ENCODE measurements around the gene HINT1. TPM values are rescaled to one million over a fixed set of nuclear protein-coding genes. Genes with fewer than 3 reads are reported as not detected.

HINT1 gene
- total RNA-seq, 4 donors from 2014 or later, result 177 to 325 (median 232) TPM

GRCh38 chr5:131204964-131205363 lies 39.9 kb upstream of the HINT1 start:
- Histone ChIP-seq H3K4me1 (no peaks in the 10 kb centered on the region), H3K27me3 (no peaks in the 10 kb centered on the region), H3K4me3 (no peak overlapping the region), H3K27ac (no peak overlapping the region), H3K9me3 (no peaks in the 10 kb centered on the region), H3K36me3 (no peaks in the 10 kb centered on the region)
- no peak for DNase-seq
- TF ChIP-seq POLR2A (IDR thresholded peaks at IDR 0.05) (no peak), CTCF (IDR thresholded peaks at IDR 0.05 in 4 of 5, conservative IDR thresholded peaks at IDR 0.05 in 1 of 5) (no peak)
- intact Hi-C loops (cut with DNase I; ENCODE audit: low total_unique reads), result no loop called here
- in situ Hi-C loops (cut with MboI; ENCODE audit: low sequenced_read_pairs in 4 of 4), result no loop called here
- no peak for ATAC-seq

- TF ChIP-seq CTCF (IDR thresholded peaks at IDR 0.05 in 4 of 5, conservative IDR thresholded peaks at IDR 0.05 in 1 of 5), result no peak
- no peak for TF ChIP-seq POLR2A (IDR thresholded peaks at IDR 0.05)
- intact Hi-C loops (cut with DNase I; ENCODE audit: low total_unique reads), result no loop called here
- no peak overlapping the region for H3K4me3 ChIP-seq
Measured at GRCh38 chr5:131200560-131200959, 35.5 kb upstream of the HINT1 start.

DNA sequence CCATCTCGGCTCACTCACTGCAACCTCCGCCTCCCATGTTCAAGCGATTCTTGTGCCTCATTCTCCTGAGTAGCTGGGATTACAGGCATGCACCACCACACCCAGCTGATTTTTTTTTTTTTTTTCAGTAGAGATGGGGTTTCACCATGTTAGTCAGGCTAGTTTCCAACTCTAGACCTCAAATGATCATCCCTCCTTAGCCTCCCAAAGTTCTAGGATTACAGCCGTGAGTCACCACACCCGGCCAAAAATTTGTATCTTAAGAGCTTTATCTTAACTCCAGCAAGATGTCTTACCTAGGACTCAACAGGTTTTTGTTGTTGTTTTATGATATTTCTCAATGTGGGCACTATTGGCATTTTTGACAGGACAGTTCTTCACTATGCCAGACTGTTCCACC lies 33.6 kb upstream of the HINT1 start:
- in situ Hi-C loops (cut with MboI; ENCODE audit: low sequenced_read_pairs in 4 of 4), result no loop called here

More at GRCh38 chr5:131200560-131200959, 35.5 kb upstream of the HINT1 start:
- Histone ChIP-seq H3K4me1 (no peaks in the 10 kb centered on the region), H3K9me3 (no peaks in the 10 kb centered on the region), H3K36me3 (no peaks in the 10 kb centered on the region), H3K27ac (no peak overlapping the region), H3K27me3 (no peaks in the 10 kb centered on the region)
- DNase-seq (no peak), ATAC-seq (no peak)
- in situ Hi-C loops (cut with MboI; ENCODE audit: low sequenced_read_pairs in 4 of 4), result no loop called here

GRCh38 chr5:131196331-131196730 lies 31.3 kb upstream of the HINT1 start:
- H3K9me3 ChIP-seq, result no peaks in the 10 kb centered on the region
- in situ Hi-C loops (cut with MboI; ENCODE audit: low sequenced_read_pairs in 4 of 4), result no loop called here
- ATAC-seq (no peak), DNase-seq (no peak)
- H3K4me1 ChIP-seq, result no peaks in the 10 kb centered on the region
- intact Hi-C loops (cut with DNase I; ENCODE audit: low total_unique reads), result no loop called here
- no peaks in the 10 kb centered on the region for H3K27me3 ChIP-seq
- H3K36me3 ChIP-seq, result no peaks in the 10 kb centered on the region
- no peak overlapping the region for H3K27ac ChIP-seq
- TF ChIP-seq POLR2A (IDR thresholded peaks at IDR 0.05) (no peak), CTCF (IDR thresholded peaks at IDR 0.05 in 4 of 5, conservative IDR thresholded peaks at IDR 0.05 in 1 of 5) (no peak)
- no peak overlapping the region for H3K4me3 ChIP-seq

More for the DNA sequence above, 33.6 kb upstream of the HINT1 start:
- no peaks in the 10 kb centered on the region for H3K4me1 ChIP-seq
- no peaks in the 10 kb centered on the region for H3K9me3 ChIP-seq
- no peak overlapping the region for H3K27ac ChIP-seq
- no peak overlapping the region for H3K4me3 ChIP-seq
- no peaks in the 10 kb centered on the region for H3K27me3 ChIP-seq
- ATAC-seq (no peak), DNase-seq (no peak)
- no peaks in the 10 kb centered on the region for H3K36me3 ChIP-seq
- no peak for TF ChIP-seq POLR2A (IDR thresholded peaks at IDR 0.05)
- no peak for TF ChIP-seq CTCF (IDR thresholded peaks at IDR 0.05 in 4 of 5, conservative IDR thresholded peaks at IDR 0.05 in 1 of 5)
- intact Hi-C loops (cut with DNase I; ENCODE audit: low total_unique reads), result no loop called here

GRCh38 chr5:131195696-131196095 lies 30.6 kb upstream of the HINT1 start:
- in situ Hi-C loops (cut with MboI; ENCODE audit: low sequenced_read_pairs in 4 of 4), result no loop called here
- Histone ChIP-seq H3K27me3 (no peaks in the 10 kb centered on the region), H3K9me3 (no peaks in the 10 kb centered on the region), H3K27ac (no peak overlapping the region), H3K4me1 (no peaks in the 10 kb centered on the region), H3K36me3 (no peaks in the 10 kb centered on the region), H3K4me3 (no peak overlapping the region)
- no peak for TF ChIP-seq POLR2A (IDR thresholded peaks at IDR 0.05)
- no peak for TF ChIP-seq CTCF (IDR thresholded peaks at IDR 0.05 in 4 of 5, conservative IDR thresholded peaks at IDR 0.05 in 1 of 5)
- no peak for ATAC-seq
- intact Hi-C loops (cut with DNase I; ENCODE audit: low total_unique reads), result no loop called here
- no peak for DNase-seq
